Ovary (tissue), 3 donors: ENCODE measurements around the gene UPB1.

Source experiments
- CTCF ChIP-seq, 3 donors: fragments of 450-650 bp in 2 of 3; fragments of 200-600 bp in 1 of 3; IDR thresholded peaks; one replicate each; pipeline versions ENCODE4 v1.5.1 to v1.8.0; 2016 to 2022; ENCODE audit warnings: antibody characterized with exemption in 3 of 3, mild to moderate bottlenecking in 1 of 3
- POLR2A ChIP-seq: fragments of 450-650 bp; IDR thresholded peaks from one replicate; pipeline ENCODE4 v1.6.1; 2017; ENCODE audit warnings: antibody characterized with exemption, mild to moderate bottlenecking, moderate library complexity
- donor health status: DM: no; HTN: no; CAD: no.

- TF ChIP-seq CTCF (IDR thresholded peaks at IDR 0.05) (no peak), POLR2A (no peak)
Measured at GRCh38 chr22:24446260-24446611, 48.9 kb upstream of the UPB1 start.
